Neural cell (in vitro differentiated cells): Measurements from ENCODE around the gene C3orf38. TPM values are rescaled to one million over a fixed set of nuclear protein-coding genes. Genes with fewer than 3 reads are reported as not detected.

ENCODE experiments used
- H2AFZ ChIP-seq: fragments of 200-600, 300-800 bp; sonication (generic), shearing (Covaris generic); 2 replicates; pipeline ENCODE4 v1.6.0; 2014; ENCODE audit warnings: low read depth, mild to moderate bottlenecking, antibody characterized with exemption, low read length, moderate library complexity
- H3F3A ChIP-seq: fragments of 200-600 bp; shearing (Covaris generic); 2 replicates; pipeline ENCODE4 v1.6.1; 2016; ENCODE audit warnings: mild to moderate bottlenecking, moderate library complexity, mixed read lengths, antibody characterized with exemption, low read length; ENCODE audit not compliant: insufficient read depth, poor library complexity, severe bottlenecking
- H3K27ac ChIP-seq: fragments of 200-600, 300-800 bp; sonication (generic), shearing (Covaris generic); 2 replicates; pipeline ENCODE4 v1.5.1; 2014; ENCODE audit warnings: mild to moderate bottlenecking, low read length, moderate library complexity
- H3K27me3 ChIP-seq: fragments of 300-800, 200-600 bp; sonication (generic), shearing (Covaris generic); 2 replicates; pipeline ENCODE4 v1.6.0; 2014; ENCODE audit warnings: mild to moderate bottlenecking, low read depth, low read length, moderate library complexity; ENCODE audit not compliant: insufficient read depth
- H3K36me3 ChIP-seq: fragments of 300-800, 200-600 bp; sonication (generic), shearing (Covaris generic); 2 replicates; pipeline ENCODE4 v1.5.1; 2014; ENCODE audit warnings: mild to moderate bottlenecking, antibody characterized with exemption, low read length, moderate library complexity; ENCODE audit not compliant: insufficient read depth
- H3K4me2 ChIP-seq: fragments of 300-800, 200-600 bp; sonication (generic), shearing (Covaris generic); 2 replicates; pipeline ENCODE4 v1.6.0; 2014; ENCODE audit warnings: mild to moderate bottlenecking, low read length
- H3K4me3 ChIP-seq: fragments of 300-800, 200-600 bp; sonication (generic), shearing (Covaris generic); 2 replicates; pipeline ENCODE4 v1.5.1; 2014; ENCODE audit warnings: mild to moderate bottlenecking, low read length, moderate library complexity
- H3K79me2 ChIP-seq: fragments of 200-600 bp; shearing (Covaris generic); replicated peaks from 2 replicates; pipeline ENCODE4 v1.6.0; 2014; ENCODE audit warnings: mild to moderate bottlenecking, low read length, moderate library complexity; ENCODE audit not compliant: insufficient read depth
- H3K9ac ChIP-seq: fragments of 300-800, 200-600 bp; sonication (generic), shearing (Covaris generic); 2 replicates; pipeline ENCODE4 v1.6.1; 2016; ENCODE audit warnings: mild to moderate bottlenecking, low read length, mixed read lengths
- H3K9me2 ChIP-seq: fragments of 200-600 bp; shearing (Covaris generic); 2 replicates; pipeline ENCODE4 v1.6.1; 2016; ENCODE audit warnings: mild to moderate bottlenecking, low read length, mixed read lengths; ENCODE audit not compliant: insufficient read depth
- H3K9me3 ChIP-seq: fragments of 200-600, 300-800 bp; sonication (generic), shearing (Covaris generic); 2 replicates; pipeline ENCODE4 v1.6.1; 2016; ENCODE audit warnings: mild to moderate bottlenecking, mixed run types, low read length, moderate library complexity, mixed read lengths
- H4K20me1 ChIP-seq: fragments of 200-600 bp; shearing (Covaris generic); 2 replicates; pipeline ENCODE4 v1.6.1; 2016; ENCODE audit warnings: mild to moderate bottlenecking, mixed run types; ENCODE audit not compliant: insufficient read depth
- EP300 ChIP-seq: fragments of 450-650 bp; conservative IDR thresholded peaks from 2 replicates; pipeline ENCODE4 v1.6.1; 2014; ENCODE audit warnings: antibody characterized with exemption, mild to moderate bottlenecking, moderate library complexity; ENCODE audit not compliant: poor library complexity, severe bottlenecking
- EZH2 ChIP-seq: fragments of 200-600, 300-800 bp; shearing (Covaris generic), sonication (generic); IDR thresholded peaks from 2 replicates; pipeline ENCODE4 v1.6.1; 2014; ENCODE audit warnings: antibody characterized with exemption, low read length, borderline replicate concordance, mild to moderate bottlenecking; ENCODE audit not compliant: insufficient read depth, poor library complexity, severe bottlenecking
- MXI1 ChIP-seq: fragments of 450-650 bp; conservative IDR thresholded peaks from 2 replicates; pipeline ENCODE4 v1.6.1; 2014; ENCODE audit warnings: antibody characterized with exemption, mild to moderate bottlenecking; ENCODE audit not compliant: poor library complexity, severe bottlenecking
- POLR2AphosphoS5 ChIP-seq: IDR thresholded peaks from 2 replicates; pipeline ENCODE4 v1.6.1; 2012
- RAD21 ChIP-seq: fragments of 450-650 bp; conservative IDR thresholded peaks from 2 replicates; pipeline ENCODE4 v1.6.1; 2014; ENCODE audit warnings: antibody characterized with exemption, mild to moderate bottlenecking, moderate library complexity
- SMC3 ChIP-seq: fragments of 450-650 bp; conservative IDR thresholded peaks from 2 replicates; pipeline ENCODE4 v1.6.1; 2014; ENCODE audit warnings: antibody characterized with exemption, mild to moderate bottlenecking, moderate library complexity; ENCODE audit not compliant: poor library complexity
- TAF1 ChIP-seq: IDR thresholded peaks from 2 replicates; pipeline ENCODE4 v1.6.1; 2012; ENCODE audit warnings: low read depth
- polyA plus RNA-seq: library from polyadenylated mRNA; depleted of rRNA; stranded (reverse); fragments of >200 nt; gene quantifications from 2 replicates; pipeline ENCODE4 v1.2.3, GENCODE V29; 2014
- TF ChIP-seq, protein P1 (sequence below): IDR thresholded peaks from 2 replicates; pipeline ENCODE4 v1.6.1; 2012; ENCODE audit warnings: borderline replicate concordance
- TF ChIP-seq, protein P2 (sequence below): fragments of 450-650 bp; IDR thresholded peaks from 2 replicates; pipeline ENCODE4 v1.5.1; 2014; ENCODE audit warnings: antibody characterized with exemption, mild to moderate bottlenecking, moderate library complexity; ENCODE audit not compliant: poor library complexity, severe bottlenecking

Gene C3orf38
- polyA plus RNA-seq, 1 donor from 2014 or later: 34.2 TPM

DNA sequence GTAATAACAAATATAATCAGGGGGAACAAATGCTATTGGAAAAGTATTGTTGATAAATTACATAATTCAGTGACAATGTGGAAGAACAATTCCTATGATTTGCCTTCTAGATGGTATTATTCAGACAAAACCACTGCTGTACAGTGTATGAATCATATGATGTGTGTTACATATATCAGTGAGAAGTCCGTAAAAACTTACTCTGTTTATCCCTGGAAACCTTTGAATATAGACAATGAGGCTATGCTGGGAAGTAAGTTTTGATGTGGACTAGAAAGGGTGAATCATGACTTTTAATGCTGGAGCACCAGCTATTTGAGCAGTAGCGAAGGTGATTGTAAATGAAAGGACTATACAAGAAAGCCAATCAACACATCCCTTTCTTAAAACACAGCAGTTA lies 17.9 kb downstream of the C3orf38 start:
- Histone ChIP-seq H2AFZ (no peak overlapping the region), H3K79me2 (no peaks in the 10 kb centered on the region), H3K9ac (no peak overlapping the region), H3K27me3 (no peaks in the 10 kb centered on the region), H3K9me2 (no peaks in the 10 kb centered on the region), H3K36me3 (no peaks in the 10 kb centered on the region), H3K4me2 (no peak overlapping the region), H3F3A (no peaks in the 10 kb centered on the region), H3K27ac (no peak overlapping the region), H3K4me3 (no peak overlapping the region), H3K9me3 (no peaks in the 10 kb centered on the region), H4K20me1 (no peaks in the 10 kb centered on the region)
- TF ChIP-seq POLR2AphosphoS5 (no peak), TAF1 (no peak), RAD21 (no peak), MXI1 (no peak), SMC3 (no peak), EZH2 (no peak), EP300 (no peak)
- TF ChIP-seq, protein P1, sequence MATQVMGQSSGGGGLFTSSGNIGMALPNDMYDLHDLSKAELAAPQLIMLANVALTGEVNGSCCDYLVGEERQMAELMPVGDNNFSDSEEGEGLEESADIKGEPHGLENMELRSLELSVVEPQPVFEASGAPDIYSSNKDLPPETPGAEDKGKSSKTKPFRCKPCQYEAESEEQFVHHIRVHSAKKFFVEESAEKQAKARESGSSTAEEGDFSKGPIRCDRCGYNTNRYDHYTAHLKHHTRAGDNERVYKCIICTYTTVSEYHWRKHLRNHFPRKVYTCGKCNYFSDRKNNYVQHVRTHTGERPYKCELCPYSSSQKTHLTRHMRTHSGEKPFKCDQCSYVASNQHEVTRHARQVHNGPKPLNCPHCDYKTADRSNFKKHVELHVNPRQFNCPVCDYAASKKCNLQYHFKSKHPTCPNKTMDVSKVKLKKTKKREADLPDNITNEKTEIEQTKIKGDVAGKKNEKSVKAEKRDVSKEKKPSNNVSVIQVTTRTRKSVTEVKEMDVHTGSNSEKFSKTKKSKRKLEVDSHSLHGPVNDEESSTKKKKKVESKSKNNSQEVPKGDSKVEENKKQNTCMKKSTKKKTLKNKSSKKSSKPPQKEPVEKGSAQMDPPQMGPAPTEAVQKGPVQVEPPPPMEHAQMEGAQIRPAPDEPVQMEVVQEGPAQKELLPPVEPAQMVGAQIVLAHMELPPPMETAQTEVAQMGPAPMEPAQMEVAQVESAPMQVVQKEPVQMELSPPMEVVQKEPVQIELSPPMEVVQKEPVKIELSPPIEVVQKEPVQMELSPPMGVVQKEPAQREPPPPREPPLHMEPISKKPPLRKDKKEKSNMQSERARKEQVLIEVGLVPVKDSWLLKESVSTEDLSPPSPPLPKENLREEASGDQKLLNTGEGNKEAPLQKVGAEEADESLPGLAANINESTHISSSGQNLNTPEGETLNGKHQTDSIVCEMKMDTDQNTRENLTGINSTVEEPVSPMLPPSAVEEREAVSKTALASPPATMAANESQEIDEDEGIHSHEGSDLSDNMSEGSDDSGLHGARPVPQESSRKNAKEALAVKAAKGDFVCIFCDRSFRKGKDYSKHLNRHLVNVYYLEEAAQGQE: no peak
- TF ChIP-seq, protein P2, sequence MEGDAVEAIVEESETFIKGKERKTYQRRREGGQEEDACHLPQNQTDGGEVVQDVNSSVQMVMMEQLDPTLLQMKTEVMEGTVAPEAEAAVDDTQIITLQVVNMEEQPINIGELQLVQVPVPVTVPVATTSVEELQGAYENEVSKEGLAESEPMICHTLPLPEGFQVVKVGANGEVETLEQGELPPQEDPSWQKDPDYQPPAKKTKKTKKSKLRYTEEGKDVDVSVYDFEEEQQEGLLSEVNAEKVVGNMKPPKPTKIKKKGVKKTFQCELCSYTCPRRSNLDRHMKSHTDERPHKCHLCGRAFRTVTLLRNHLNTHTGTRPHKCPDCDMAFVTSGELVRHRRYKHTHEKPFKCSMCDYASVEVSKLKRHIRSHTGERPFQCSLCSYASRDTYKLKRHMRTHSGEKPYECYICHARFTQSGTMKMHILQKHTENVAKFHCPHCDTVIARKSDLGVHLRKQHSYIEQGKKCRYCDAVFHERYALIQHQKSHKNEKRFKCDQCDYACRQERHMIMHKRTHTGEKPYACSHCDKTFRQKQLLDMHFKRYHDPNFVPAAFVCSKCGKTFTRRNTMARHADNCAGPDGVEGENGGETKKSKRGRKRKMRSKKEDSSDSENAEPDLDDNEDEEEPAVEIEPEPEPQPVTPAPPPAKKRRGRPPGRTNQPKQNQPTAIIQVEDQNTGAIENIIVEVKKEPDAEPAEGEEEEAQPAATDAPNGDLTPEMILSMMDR: no peak

DNA sequence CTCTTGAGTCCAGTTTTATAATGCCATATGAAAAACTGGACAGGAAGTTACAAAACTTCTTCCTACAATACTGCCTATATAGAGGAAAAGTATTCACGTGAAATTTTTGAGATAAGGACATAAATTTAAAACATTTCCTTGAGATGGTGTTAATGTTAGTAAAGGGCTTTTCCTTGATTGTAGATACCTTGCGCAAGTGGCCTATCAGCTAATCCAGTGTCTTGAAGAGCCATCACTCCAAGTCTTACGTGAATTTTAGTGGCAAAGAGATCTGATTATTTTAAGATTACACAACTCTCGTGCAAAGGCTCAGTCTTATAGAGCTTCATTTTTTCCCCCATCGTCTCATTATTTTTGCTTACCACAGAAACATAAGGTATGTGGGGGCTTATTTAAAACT lies 18.4 kb downstream of the C3orf38 start:
- no peak overlapping the region for H2AFZ ChIP-seq
- H3K79me2 ChIP-seq: no peaks in the 10 kb centered on the region
- H3K27me3 ChIP-seq: no peaks in the 10 kb centered on the region
- H4K20me1 ChIP-seq: no peaks in the 10 kb centered on the region
- no peaks in the 10 kb centered on the region for H3K9me3 ChIP-seq
- TF ChIP-seq SMC3 (no peak), RAD21 (no peak), POLR2AphosphoS5 (no peak), TAF1 (no peak), EZH2 (no peak)
- TF ChIP-seq, protein P2: no peak
- no peak overlapping the region for H3K4me3 ChIP-seq
- no peaks in the 10 kb centered on the region for H3K9me2 ChIP-seq
- H3K9ac ChIP-seq: no peak overlapping the region
- no peaks in the 10 kb centered on the region for H3K36me3 ChIP-seq
- no peak overlapping the region for H3K4me2 ChIP-seq
- no peaks in the 10 kb centered on the region for H3F3A ChIP-seq
- H3K27ac ChIP-seq: no peak overlapping the region
